ENCODE data around the gene AMD1. TPM values are rescaled to one million over a fixed set of nuclear protein-coding genes. Genes with fewer than 3 reads are reported as not detected.

AMD1 gene
- polyA plus RNA-seq, 1 experiment: 25.9 TPM

DNA sequence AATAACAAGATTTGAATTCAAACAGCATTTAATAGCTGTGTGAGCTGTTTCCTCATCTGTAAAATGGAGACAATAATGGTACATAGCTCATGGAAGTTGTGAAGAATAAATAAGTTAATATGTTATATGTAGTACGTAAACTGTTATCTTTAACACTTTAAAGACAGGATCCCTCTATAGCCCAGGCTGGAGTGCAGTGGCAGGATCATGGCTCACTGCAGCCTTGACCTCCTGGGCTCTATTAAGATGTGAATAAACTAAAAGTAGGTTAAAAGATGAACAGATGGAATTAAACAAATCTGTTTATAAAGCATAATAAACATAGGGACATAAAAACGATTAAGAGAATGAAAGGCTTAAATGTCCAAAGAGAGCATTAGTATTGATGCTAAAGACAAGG lies 3.0 kb downstream of the AMD1 start:
- H3K36me3 ChIP-seq (ENCODE audit: control insufficient read depth, insufficient read depth, low read length): no peaks in the 10 kb centered on the region
- POLR2A ChIA-PET: no interaction called here
- H3K4me3 ChIP-seq (ENCODE audit: low read depth, low read length): peak overlapping the region; percentile 93
- TF ChIP-seq, protein P1, sequence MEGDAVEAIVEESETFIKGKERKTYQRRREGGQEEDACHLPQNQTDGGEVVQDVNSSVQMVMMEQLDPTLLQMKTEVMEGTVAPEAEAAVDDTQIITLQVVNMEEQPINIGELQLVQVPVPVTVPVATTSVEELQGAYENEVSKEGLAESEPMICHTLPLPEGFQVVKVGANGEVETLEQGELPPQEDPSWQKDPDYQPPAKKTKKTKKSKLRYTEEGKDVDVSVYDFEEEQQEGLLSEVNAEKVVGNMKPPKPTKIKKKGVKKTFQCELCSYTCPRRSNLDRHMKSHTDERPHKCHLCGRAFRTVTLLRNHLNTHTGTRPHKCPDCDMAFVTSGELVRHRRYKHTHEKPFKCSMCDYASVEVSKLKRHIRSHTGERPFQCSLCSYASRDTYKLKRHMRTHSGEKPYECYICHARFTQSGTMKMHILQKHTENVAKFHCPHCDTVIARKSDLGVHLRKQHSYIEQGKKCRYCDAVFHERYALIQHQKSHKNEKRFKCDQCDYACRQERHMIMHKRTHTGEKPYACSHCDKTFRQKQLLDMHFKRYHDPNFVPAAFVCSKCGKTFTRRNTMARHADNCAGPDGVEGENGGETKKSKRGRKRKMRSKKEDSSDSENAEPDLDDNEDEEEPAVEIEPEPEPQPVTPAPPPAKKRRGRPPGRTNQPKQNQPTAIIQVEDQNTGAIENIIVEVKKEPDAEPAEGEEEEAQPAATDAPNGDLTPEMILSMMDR (IDR thresholded peaks at IDR 0.05; ENCODE audit: insufficient read depth, low read depth, low read length): no peak
- H3K27me3 ChIP-seq (ENCODE audit: control insufficient read depth, insufficient read depth, low read length): no peaks in the 10 kb centered on the region
- CTCF ChIA-PET: interaction anchor here (0.9 to 4.6 kb wide), 5 partner anchors 71 to 349 kb away, joined by 3 to 23 read pairs (median 5); partner anchors contain the start of gene RPF2
- DNase-seq (ENCODE audit: low read depth): no peak

DNA sequence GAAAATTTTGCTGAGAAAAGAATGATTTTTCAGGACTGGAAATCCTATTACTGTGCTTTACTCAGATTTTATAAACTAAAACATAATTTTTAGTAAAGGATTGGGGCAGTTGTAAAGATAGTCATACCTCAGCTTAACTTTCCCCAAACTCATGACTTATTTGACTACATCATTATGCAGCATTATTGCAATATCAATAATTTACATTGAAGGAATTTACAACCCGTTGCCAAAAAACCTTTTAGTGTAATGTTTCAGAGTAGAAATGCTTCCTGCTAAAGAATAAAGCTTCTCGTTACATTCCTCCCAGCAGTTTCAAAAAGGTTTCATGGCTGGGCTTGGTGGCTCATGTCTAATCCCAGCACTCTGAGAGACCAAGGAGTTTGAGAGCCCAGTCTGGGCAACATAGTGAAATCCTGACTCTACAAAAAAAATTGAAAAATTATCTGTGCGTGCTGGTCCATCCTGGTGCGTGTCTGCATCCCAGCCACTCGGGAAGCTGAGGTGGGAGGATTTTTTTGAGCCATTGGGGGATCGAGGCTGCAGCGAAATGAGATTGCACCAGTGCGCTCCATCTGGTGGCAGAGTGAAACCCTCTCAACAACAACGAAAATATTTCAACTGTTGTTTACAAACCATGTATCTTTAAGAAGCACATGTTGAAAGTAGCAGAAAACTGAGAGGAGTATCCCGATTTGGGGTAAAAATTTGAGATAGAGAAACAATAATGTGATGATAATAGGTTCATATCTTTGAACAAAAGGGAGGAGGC lies 4.4 kb downstream of the AMD1 start:
- ChIA-PET POLR2A (interaction anchor here (0.6 to 1.0 kb wide), 3 partner anchors 14 to 351 kb away, joined by 3 read pairs; no protein-coding TSS in a partner anchor), CTCF (interaction anchor here (0.7 to 4.6 kb wide), 12 partner anchors 9 to 354 kb away, joined by 3 to 23 read pairs (median 4); partner anchors contain the start of gene RPF2)
- DNase-seq (ENCODE audit: low read depth): no peak
- peak overlapping the region; percentile 11 for H3K4me3 ChIP-seq (ENCODE audit: low read depth, low read length)
- no peaks in the 10 kb centered on the region for H3K36me3 ChIP-seq (ENCODE audit: control insufficient read depth, insufficient read depth, low read length)
- TF ChIP-seq, protein P1 (IDR thresholded peaks at IDR 0.05; ENCODE audit: insufficient read depth, low read depth, low read length): peak; percentile 63
- no peaks in the 10 kb centered on the region for H3K27me3 ChIP-seq (ENCODE audit: control insufficient read depth, insufficient read depth, low read length)

DNA sequence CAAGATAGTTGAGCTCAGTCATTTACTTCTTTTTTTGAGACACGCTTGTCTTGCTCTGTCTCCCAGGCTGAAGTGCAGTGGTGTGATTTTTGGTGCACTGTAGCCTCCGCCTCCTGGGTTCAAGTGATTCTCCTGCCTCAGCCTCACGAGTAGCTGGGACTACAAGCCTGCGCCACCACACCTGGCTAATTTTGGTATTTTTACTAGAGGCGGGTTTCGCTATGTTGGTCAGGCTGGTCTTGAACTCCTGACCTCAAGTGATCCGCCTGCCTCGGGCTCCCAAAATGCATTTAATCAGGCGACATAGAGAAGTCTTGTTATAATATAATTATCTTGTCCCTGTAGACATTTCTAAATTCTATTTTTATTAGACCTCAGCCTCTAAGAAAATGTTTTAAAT lies 6.1 kb downstream of the AMD1 start:
- CTCF ChIA-PET: interaction anchor here (2.0 kb wide), 1 partner anchor 10 kb away, joined by 4 read pairs; no protein-coding TSS in a partner anchor
- POLR2A ChIA-PET: no interaction called here
- H3K36me3 ChIP-seq (ENCODE audit: control insufficient read depth, insufficient read depth, low read length): no peaks in the 10 kb centered on the region
- TF ChIP-seq, protein P1 (IDR thresholded peaks at IDR 0.05; ENCODE audit: insufficient read depth, low read depth, low read length): no peak
- no peak for DNase-seq (ENCODE audit: low read depth)
- H3K27me3 ChIP-seq (ENCODE audit: control insufficient read depth, insufficient read depth, low read length): no peaks in the 10 kb centered on the region
- H3K4me3 ChIP-seq (ENCODE audit: low read depth, low read length): no peak overlapping the region

DNA sequence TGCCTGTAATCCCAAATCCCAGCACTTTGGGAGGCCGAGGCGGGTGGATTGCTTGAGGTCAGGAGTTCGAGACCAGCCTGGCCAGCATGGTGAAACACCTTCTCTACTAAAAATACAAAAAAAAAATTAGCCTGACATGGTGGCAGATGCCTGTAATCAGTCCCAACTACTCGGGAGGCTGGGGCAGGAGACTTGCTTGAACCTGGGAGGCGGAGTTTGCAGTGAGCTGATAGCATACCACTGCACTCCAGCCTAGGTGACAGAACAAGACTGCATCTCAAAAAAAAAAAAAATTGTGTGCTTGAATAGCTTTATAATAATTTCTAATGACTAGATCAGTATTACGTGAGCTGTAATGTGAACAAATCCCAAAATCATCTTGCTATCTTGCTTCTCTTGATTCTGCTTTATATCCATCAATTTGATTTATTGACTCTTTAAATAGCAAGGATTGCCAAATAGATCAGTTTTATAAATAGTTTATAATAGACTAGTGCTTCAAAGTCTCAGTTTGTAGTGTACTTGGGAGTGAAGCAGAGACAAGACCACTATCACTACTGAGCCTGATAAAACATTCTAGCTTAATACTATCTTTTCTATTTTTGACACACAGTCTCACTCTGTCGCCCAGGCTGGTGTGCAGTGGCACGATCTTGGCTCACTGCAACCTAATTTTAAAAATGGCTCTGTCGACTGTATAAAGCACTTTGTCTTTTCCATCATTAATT lies 7.1 kb downstream of the AMD1 start:
- H3K4me3 ChIP-seq (ENCODE audit: low read depth, low read length): no peak overlapping the region
- no peaks in the 10 kb centered on the region for H3K36me3 ChIP-seq (ENCODE audit: control insufficient read depth, insufficient read depth, low read length)
- ChIA-PET POLR2A (no interaction called here), CTCF (interaction anchor here (0.8 to 1.3 kb wide), 3 partner anchors 15 to 353 kb away, joined by 3 to 4 read pairs (median 4); no protein-coding TSS in a partner anchor)
- no peak for DNase-seq (ENCODE audit: low read depth)
- TF ChIP-seq, protein P1 (IDR thresholded peaks at IDR 0.05; ENCODE audit: insufficient read depth, low read depth, low read length): no peak
- no peaks in the 10 kb centered on the region for H3K27me3 ChIP-seq (ENCODE audit: control insufficient read depth, insufficient read depth, low read length)

DNA sequence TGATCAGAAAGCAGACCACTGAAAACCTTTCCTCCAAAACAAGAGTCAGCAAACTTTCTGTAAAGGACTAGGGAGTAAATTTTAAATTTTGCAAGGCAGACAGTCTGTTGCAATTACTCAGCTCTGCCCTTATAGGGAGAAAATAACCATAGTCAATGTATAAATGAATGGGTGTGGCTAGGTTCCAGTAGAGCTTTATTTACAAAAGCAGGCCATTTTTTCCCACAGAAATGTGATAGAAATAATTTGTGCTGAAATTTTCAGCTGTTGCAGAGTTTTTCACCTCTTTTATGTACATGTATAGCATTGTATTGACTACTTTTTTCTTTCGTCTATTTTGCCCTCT lies 7.7 kb downstream of the AMD1 start:
- CTCF ChIA-PET: interaction anchor here (0.8 to 1.3 kb wide), 3 partner anchors 16 to 354 kb away, joined by 3 to 4 read pairs (median 4); no protein-coding TSS in a partner anchor

More for the DNA sequence above, 7.7 kb downstream of the AMD1 start:
- H3K4me3 ChIP-seq (ENCODE audit: low read depth, low read length): no peak overlapping the region
- POLR2A ChIA-PET: no interaction called here
- H3K36me3 ChIP-seq (ENCODE audit: control insufficient read depth, insufficient read depth, low read length): no peaks in the 10 kb centered on the region
- TF ChIP-seq, protein P1 (IDR thresholded peaks at IDR 0.05; ENCODE audit: insufficient read depth, low read depth, low read length): no peak
- DNase-seq (ENCODE audit: low read depth): no peak
- H3K27me3 ChIP-seq (ENCODE audit: control insufficient read depth, insufficient read depth, low read length): no peaks in the 10 kb centered on the region

Measured in BJ (cell line).